ENCODE data around the gene NUDCD3. TPM values are rescaled to one million over a fixed set of nuclear protein-coding genes. Genes with fewer than 3 reads are reported as not detected.

The NUDCD3 gene
- total RNA-seq, 1 experiment from 2014 or later = 68.1 TPM

DNA sequence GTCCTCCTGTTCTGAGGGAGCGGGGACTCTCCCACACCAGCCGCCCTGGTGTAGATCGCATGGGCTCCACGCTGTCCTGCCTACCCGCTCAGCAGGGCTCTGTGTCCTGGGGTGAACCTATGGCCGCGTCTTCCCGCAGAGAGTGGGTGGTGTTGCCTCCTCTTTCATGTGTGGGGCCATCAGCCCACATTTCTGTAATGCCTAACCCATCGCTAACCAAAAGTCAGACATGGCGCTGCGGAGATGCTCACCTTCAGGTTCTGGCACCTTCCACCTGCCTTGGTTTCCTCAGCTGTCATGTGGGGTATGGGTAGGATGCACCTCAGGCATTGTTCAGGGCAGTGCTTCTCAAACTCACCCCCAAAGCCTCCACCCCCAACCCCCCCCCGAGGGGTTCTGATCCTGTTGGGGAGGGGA is 114.5 kb downstream of the NUDCD3 start:
- Histone ChIP-seq H3K4me3 (ENCODE audit: insufficient read depth, low read depth, low read length) (no peak overlapping the region), H3K36me3 (replicated peaks; ENCODE audit: control insufficient read depth, insufficient read depth, low read length) (no peaks in the 10 kb centered on the region), H3K27me3 (ENCODE audit: control insufficient read depth, insufficient read depth, low read length) (no peaks in the 10 kb centered on the region)
- peak; percentile 10 for DNase-seq

DNA sequence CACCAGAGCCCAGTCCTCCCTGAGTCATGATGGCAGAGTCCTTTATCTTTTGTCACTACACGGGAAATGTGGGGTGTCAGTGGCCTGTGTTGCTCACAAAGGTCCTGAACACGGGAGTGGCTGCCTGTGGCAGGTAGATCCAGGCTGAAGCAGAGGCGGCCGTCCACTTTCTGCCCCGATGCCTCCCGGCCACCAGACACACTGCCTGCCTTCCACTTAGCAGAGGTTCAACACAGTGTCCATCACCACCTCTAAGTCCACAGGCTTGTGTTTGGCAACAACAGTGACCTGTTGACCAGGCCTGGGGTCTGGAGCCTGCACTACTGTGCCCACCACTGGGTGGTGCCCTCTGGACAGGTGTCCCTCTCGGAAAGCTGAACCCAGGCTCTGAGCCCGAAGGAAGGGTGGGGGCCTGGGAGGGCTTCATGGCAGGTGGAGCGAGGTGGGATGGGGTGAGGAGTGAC is 115.2 kb downstream of the NUDCD3 start:
- no peaks in the 10 kb centered on the region for H3K27me3 ChIP-seq (ENCODE audit: control insufficient read depth, insufficient read depth, low read length)
- no peak overlapping the region for H3K4me3 ChIP-seq (ENCODE audit: insufficient read depth, low read depth, low read length)
- DNase-seq = peak; percentile 86
- no peaks in the 10 kb centered on the region for H3K36me3 ChIP-seq (replicated peaks; ENCODE audit: control insufficient read depth, insufficient read depth, low read length)

DNA sequence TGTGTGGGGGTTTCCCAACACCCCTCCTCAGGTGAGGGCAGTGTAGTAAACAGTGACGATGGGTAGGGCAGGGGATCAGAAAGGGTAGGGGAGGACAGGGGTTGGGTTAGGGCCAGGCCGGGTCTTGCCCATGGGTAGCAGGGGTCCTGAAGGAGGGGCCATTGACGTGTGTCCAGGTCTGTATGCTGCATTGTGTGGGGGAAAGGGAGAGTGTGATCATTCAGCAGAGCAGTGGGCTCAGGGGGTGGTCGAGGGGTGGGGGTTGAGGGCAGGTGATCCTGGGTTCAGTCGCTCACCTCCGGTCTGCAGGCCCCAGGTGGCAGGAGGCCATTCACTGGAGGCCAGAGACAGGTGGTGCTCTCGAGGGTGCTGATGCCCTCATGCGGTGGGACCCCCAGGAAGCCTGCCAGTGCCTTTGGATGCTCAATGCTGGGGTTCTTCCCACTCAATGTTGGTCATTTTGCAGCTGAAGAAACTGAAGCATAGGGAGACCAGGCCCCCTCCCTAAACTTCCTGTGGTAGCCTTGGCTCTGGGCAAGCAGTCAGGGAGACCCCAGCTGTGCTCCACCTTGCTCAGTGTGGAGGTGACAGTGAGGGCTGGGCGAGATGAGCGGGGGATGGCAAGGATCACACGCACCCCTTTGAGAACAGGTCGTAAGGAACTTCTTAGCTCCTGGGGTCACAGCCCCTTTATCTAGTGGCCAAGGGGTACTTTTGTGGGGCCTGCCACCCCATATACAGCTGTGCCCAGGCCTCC is 116.3 kb downstream of the NUDCD3 start:
- peak; percentile 24 for DNase-seq
- Histone ChIP-seq H3K4me3 (ENCODE audit: insufficient read depth, low read depth, low read length) (no peak overlapping the region), H3K27me3 (ENCODE audit: control insufficient read depth, insufficient read depth, low read length) (no peaks in the 10 kb centered on the region), H3K36me3 (replicated peaks; ENCODE audit: control insufficient read depth, insufficient read depth, low read length) (no peaks in the 10 kb centered on the region)

DNA sequence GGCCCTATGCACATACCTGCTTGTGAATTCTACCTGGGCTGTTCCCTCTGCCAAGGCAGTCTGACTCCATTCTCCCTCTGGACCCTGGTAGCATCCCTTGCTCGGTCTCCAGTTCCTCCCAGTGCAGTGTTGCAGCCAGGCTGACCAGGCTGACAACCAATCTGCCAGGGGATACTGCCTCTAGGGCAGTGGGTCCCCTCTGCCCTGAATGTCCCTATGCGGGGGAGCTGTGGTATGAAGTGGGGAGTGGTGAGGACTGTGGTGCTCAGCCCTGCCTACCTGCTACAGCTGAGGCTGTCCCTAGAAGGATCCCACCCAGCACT is 117.1 kb downstream of the NUDCD3 start:
- H3K36me3 ChIP-seq (replicated peaks; ENCODE audit: control insufficient read depth, insufficient read depth, low read length) = no peaks in the 10 kb centered on the region
- H3K27me3 ChIP-seq (ENCODE audit: control insufficient read depth, insufficient read depth, low read length) = no peaks in the 10 kb centered on the region
- H3K4me3 ChIP-seq (ENCODE audit: insufficient read depth, low read depth, low read length) = no peak overlapping the region
- DNase-seq = peak; percentile 16

DNA sequence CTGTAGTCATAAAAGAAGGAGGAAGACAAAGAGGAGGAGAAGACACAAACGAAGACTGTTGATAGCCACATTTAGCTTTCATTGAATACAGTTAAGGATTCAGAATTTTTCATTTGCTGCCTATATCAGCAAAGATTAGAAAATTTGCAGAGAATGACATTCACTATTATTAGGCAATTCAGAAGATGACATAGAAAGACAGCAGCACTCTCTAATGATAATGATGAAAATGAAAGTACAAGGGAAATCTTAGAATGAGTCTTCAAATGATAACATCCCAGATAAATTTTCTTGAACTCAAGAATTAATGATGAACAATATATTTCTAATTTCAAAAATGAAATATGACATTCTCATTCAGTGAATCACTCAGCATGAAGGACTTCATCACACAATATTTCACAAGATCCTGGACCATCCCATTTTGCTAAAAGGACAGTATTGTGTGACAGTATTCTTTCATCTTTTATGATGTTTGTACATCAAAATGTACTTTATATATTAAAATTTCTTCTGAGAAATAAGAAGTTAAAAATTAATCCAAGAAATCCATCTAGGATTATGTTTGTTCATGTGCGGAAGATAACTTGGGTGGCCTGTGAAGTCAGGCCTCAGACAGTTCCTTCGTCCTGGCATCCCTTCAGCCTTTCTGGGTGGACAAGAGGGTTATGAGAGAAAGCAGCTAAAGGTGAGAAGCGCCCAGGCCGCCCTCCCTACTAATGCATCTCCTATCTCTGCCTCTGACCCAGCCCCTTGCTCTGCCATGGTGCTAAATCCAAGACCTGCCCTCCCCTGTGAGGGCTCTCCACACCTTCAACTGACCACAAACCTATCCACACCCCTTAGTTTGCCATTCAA is 117.7 kb downstream of the NUDCD3 start:
- H3K27me3 ChIP-seq (ENCODE audit: control insufficient read depth, insufficient read depth, low read length) = no peaks in the 10 kb centered on the region
- no peaks in the 10 kb centered on the region for H3K36me3 ChIP-seq (replicated peaks; ENCODE audit: control insufficient read depth, insufficient read depth, low read length)
- no peak overlapping the region for H3K4me3 ChIP-seq (ENCODE audit: insufficient read depth, low read depth, low read length)
- no peak for DNase-seq

DNA sequence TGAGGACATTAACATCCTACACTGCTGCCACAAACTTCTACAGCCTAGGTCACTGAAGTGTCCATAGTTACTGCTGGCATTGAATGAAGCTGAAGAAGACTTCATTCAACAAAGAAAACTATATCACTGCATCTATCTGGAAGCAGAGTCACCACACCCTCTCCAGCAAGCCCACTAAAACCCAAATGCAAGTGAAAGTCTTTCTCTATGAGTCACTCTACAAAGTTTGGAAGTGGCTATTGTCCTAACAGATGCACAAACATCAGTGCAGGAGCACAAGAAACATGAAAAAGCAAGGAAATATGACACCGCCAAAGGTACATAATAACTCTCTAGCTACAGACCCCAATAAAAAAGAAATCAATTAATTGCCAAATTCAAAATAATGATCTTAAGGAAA is 121.6 kb downstream of the NUDCD3 start:
- H3K4me3 ChIP-seq (ENCODE audit: insufficient read depth, low read depth, low read length) = no peak overlapping the region
- DNase-seq = no peak
- no peaks in the 10 kb centered on the region for H3K36me3 ChIP-seq (replicated peaks; ENCODE audit: control insufficient read depth, insufficient read depth, low read length)
- H3K27me3 ChIP-seq (ENCODE audit: control insufficient read depth, insufficient read depth, low read length) = no peaks in the 10 kb centered on the region

DNA sequence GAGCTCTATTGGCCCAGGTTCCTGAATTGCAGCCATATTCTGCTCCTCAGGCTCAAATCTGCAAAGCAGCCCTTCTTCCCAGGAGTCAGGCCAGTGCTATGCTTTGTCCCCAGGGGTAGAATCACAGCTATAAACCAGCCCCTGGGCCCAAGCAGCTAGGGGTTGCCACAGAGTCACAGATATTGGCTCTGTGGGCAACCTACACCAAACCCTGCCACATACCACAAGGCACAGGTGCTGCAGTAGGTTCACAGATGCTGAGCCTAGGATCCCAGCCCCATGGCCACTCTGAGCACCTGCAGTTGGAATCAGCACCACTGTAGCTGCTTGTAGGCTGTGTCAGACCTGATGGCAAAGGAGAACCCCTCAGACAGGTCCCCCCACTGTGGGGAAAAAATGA is 122.0 kb downstream of the NUDCD3 start:
- no peak overlapping the region for H3K4me3 ChIP-seq (ENCODE audit: insufficient read depth, low read depth, low read length)
- H3K27me3 ChIP-seq (ENCODE audit: control insufficient read depth, insufficient read depth, low read length) = no peaks in the 10 kb centered on the region
- no peaks in the 10 kb centered on the region for H3K36me3 ChIP-seq (replicated peaks; ENCODE audit: control insufficient read depth, insufficient read depth, low read length)
- DNase-seq = no peak

DNA sequence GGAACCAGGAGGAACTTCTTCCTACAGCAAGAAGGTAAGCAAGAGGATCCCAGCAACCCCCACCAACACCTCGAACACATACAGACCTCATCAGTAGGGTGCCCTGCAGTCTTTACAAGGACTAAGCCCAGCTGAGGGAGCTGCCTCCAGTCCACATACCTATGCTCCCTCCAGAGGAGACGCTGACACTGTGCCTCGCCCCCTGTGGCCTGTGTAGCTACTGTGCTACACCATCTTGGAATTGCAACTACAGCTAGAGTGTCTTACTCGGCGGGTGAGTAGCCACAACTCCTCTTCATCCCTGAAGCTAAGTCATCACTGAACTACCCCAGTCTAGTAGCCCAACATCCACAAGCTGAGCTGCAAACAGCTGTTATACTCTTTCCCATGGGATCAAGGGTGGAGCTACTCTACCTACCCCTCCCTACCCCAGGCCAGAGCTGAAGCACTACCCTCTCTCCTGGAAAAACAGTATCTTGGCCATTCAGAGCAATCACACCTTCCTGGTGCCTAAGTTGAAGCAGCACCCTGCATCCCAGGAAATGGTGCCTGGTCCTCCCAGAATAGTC is 122.9 kb downstream of the NUDCD3 start:
- Histone ChIP-seq H3K36me3 (replicated peaks; ENCODE audit: control insufficient read depth, insufficient read depth, low read length) (no peaks in the 10 kb centered on the region), H3K4me3 (ENCODE audit: insufficient read depth, low read depth, low read length) (no peak overlapping the region), H3K27me3 (ENCODE audit: control insufficient read depth, insufficient read depth, low read length) (no peaks in the 10 kb centered on the region)
- no peak for DNase-seq

DNA sequence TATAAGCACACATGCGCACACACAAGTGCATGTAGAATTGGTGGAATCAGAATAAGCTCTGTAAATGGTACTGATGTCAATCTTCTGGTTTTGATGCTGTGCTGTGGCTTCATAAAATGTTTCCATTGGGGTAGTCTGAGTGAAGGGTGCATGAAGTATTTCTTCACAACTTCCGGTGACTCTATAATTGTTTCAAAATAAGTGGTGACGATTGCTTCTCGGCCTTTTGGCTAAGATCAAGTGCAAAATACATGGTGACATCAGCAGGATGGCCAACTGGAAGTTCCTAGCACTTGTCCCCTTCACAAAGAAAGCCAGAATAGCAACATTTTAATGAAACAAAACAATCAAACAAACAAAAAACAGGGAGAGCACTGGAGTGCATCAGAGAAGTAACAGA is 123.5 kb downstream of the NUDCD3 start:
- no peaks in the 10 kb centered on the region for H3K27me3 ChIP-seq (ENCODE audit: control insufficient read depth, insufficient read depth, low read length)
- no peak for DNase-seq

DNA sequence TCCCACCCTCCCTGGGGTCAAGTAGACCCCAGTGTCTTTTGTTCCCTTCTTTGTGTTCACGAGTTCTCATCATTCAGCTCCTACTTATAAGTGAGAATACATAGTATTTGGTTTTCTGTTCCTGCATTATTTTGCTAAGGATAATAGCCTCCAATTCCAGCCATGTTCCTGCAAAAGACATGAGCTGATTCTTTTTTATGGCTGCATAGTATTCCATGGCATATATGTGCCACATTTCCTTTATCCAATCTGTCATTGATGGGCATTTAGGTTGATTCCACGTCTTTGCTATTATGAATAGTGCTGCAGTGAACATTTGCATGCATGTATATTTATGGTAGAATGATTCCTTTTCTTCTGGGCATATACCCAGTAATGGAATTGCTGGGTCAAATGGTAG is 136.8 kb downstream of the NUDCD3 start:
- Histone ChIP-seq H3K27me3 (ENCODE audit: control insufficient read depth, insufficient read depth, low read length) (no peaks in the 10 kb centered on the region), H3K4me3 (ENCODE audit: insufficient read depth, low read depth, low read length) (no peak overlapping the region), H3K36me3 (replicated peaks; ENCODE audit: control insufficient read depth, insufficient read depth, low read length) (no peaks in the 10 kb centered on the region)
- no peak for DNase-seq

More for the DNA sequence above, 123.5 kb downstream of the NUDCD3 start:
- no peaks in the 10 kb centered on the region for H3K36me3 ChIP-seq (replicated peaks; ENCODE audit: control insufficient read depth, insufficient read depth, low read length)
- no peak overlapping the region for H3K4me3 ChIP-seq (ENCODE audit: insufficient read depth, low read depth, low read length)

DNA sequence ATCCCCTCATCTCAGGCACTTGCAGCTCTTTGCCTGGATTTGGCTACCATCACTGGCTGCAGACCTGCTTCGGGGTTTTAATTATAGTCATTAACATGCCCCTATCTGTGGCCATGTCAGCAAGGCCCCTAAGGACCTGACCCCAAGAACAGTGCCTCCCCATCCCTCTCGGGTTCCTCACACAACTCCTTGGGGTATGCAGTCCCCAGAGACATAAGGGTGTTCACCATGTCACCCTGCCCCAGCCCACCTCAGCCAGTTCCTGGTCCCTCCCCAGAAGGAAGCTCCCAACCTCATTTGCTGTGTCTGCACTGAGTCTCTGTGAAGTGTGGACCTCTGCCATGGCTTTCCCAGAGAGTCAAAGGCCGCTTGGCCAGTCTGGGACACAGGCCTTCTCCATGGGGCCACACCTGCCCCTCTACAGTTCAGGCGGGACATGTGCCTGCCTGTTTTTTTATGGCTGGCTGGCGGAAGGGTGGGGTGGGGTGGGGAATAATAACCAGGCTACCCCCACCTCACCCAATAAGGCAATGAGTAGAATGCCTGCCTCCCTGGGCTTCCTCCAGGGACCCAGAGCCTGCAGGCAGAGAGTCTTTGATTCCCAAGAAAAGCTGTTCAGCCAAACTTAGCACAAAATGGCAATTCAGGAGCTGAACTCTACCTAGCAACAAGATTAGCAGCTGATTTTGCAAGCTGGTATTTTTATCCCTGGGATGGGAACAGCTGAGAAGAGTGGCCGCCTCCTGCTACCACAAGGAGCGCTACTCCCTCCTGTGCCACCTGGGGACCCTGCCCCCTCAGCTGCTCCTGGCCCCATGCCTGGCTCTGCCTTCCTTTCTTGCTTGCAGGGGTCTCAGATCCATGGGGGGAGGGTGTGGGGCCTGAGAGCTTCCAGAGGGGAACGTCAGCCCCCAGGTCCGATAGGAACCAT is 141.3 kb downstream of the NUDCD3 start:
- Histone ChIP-seq H3K4me3 (ENCODE audit: insufficient read depth, low read depth, low read length) (no peak overlapping the region), H3K27me3 (ENCODE audit: control insufficient read depth, insufficient read depth, low read length) (no peaks in the 10 kb centered on the region), H3K36me3 (replicated peaks; ENCODE audit: control insufficient read depth, insufficient read depth, low read length) (no peaks in the 10 kb centered on the region)
- DNase-seq = peak; percentile 72

DNA sequence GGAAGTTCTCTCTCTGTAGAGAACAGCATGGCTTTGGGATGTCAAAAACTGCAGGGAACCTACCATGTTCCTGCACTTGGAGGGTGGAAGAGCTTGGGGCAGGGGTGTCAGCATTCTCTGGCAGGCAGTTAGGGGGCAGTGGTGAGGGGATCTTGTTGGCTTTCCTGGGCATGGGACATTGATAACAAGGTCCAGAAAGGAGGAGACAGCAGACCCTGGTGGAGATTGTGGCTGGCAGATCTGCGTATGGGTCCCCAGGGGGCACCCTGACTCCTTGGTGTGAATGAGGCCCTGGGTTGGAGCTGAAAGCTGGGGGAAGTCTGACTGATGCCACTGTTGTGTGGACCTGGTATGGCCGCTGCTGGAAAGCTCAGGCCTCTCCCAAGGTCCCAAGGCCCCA is 142.2 kb downstream of the NUDCD3 start:
- peak; percentile 76 for DNase-seq
- H3K27me3 ChIP-seq (ENCODE audit: control insufficient read depth, insufficient read depth, low read length) = no peaks in the 10 kb centered on the region
- no peak overlapping the region for H3K4me3 ChIP-seq (ENCODE audit: insufficient read depth, low read depth, low read length)
- no peaks in the 10 kb centered on the region for H3K36me3 ChIP-seq (replicated peaks; ENCODE audit: control insufficient read depth, insufficient read depth, low read length)

DNA sequence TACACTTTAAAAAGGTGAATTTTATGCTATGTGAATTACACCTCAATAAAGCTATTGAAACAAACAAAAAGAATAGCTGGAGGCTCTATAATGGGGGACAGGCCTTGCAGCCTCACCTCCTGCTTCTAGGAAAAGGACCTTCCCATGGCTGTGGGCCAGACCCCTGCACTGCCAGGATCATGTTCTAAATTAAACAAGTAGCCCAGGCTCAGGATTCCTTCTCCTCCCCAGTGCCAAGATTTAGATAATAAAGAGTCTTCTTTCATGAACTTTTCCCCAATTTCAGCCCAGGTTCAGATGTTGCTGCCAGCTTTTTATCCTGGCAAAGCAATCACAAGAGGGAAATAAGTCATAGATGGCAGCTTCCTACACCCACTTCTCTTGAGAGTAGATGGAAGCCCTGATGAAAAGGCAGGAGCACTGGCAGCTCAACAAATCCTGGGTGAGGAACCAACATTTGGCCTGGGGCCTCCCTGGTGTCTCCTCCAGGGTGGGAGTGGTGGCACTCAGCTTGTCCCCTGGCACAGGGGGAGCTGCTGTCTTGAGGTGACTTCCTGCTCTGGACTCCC is 142.8 kb downstream of the NUDCD3 start:
- DNase-seq = no peak
- Histone ChIP-seq H3K27me3 (ENCODE audit: control insufficient read depth, insufficient read depth, low read length) (no peaks in the 10 kb centered on the region), H3K36me3 (replicated peaks; ENCODE audit: control insufficient read depth, insufficient read depth, low read length) (no peaks in the 10 kb centered on the region), H3K4me3 (ENCODE audit: insufficient read depth, low read depth, low read length) (no peak overlapping the region)

DNA sequence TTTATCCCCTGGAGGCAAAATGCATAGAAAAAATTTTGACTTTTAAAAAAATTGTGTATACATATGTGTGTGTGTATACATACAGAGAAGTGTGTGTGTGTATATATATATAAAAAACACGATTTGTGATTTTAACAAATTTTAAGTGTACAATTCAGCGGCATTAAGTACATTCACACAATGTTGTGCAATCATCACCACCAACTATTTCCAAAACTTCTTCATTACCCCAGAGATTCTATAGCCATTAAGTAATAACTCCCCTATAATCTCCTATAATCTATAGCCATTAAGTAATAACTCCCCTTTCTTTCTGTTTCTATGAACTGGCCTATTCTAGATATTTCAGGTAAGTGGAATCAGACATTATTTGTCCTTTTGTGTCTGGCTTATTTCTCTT is 144.4 kb downstream of the NUDCD3 start:
- no peaks in the 10 kb centered on the region for H3K36me3 ChIP-seq (replicated peaks; ENCODE audit: control insufficient read depth, insufficient read depth, low read length)
- no peaks in the 10 kb centered on the region for H3K27me3 ChIP-seq (ENCODE audit: control insufficient read depth, insufficient read depth, low read length)
- H3K4me3 ChIP-seq (ENCODE audit: insufficient read depth, low read depth, low read length) = no peak overlapping the region
- no peak for DNase-seq
